Astrocyte of the spinal cord (primary cell): ENCODE measurements around the gene CCBE1.

Experiments used
- DNase-seq: peaks from one replicate; pipeline ENCODE4 v3.0.0; 2011; ENCODE audit warnings: low read depth, low spot score
- H3K4me3 ChIP-seq: 2 replicates; pipeline ENCODE4 v1.5.1; 2011; ENCODE audit warnings: low read depth, mild to moderate bottlenecking, low read length, moderate library complexity
- in situ Hi-C: cut with HindIII; loops from 2 replicates; pipeline ENCODE4 v1.10.0; 2017; ENCODE audit warnings: low sequenced_read_pairs
- TF ChIP-seq, protein P1 (sequence below): IDR thresholded peaks from 2 replicates; pipeline ENCODE4 v1.5.1; 2012; ENCODE audit warnings: low read depth, mild to moderate bottlenecking, low read length, inconsistent platforms

CCBE1 gene

DNA sequence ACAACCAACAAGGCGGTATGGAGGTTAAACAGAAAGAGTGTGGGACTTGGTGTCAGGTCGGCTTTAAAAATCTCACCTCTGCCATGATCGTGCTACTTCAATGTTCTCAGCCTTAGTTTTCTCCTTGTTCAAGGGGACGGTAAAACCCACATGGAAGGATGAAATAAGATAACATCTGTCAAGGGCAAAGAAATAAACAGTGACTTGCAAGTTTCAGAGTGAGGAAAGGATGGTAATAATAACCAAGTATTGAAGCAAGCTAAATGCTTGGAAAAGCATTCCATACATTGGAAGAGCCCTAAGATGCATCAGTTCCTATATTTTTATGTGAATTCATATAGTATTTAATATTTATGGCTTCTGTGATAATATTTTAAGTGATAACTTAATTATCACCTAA is 308.4 kb downstream of the CCBE1 start:
- TF ChIP-seq, protein P1, sequence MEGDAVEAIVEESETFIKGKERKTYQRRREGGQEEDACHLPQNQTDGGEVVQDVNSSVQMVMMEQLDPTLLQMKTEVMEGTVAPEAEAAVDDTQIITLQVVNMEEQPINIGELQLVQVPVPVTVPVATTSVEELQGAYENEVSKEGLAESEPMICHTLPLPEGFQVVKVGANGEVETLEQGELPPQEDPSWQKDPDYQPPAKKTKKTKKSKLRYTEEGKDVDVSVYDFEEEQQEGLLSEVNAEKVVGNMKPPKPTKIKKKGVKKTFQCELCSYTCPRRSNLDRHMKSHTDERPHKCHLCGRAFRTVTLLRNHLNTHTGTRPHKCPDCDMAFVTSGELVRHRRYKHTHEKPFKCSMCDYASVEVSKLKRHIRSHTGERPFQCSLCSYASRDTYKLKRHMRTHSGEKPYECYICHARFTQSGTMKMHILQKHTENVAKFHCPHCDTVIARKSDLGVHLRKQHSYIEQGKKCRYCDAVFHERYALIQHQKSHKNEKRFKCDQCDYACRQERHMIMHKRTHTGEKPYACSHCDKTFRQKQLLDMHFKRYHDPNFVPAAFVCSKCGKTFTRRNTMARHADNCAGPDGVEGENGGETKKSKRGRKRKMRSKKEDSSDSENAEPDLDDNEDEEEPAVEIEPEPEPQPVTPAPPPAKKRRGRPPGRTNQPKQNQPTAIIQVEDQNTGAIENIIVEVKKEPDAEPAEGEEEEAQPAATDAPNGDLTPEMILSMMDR = no peak
- H3K4me3 ChIP-seq = no peak overlapping the region
- in situ Hi-C loops = no loop called here
- DNase-seq = no peak

DNA sequence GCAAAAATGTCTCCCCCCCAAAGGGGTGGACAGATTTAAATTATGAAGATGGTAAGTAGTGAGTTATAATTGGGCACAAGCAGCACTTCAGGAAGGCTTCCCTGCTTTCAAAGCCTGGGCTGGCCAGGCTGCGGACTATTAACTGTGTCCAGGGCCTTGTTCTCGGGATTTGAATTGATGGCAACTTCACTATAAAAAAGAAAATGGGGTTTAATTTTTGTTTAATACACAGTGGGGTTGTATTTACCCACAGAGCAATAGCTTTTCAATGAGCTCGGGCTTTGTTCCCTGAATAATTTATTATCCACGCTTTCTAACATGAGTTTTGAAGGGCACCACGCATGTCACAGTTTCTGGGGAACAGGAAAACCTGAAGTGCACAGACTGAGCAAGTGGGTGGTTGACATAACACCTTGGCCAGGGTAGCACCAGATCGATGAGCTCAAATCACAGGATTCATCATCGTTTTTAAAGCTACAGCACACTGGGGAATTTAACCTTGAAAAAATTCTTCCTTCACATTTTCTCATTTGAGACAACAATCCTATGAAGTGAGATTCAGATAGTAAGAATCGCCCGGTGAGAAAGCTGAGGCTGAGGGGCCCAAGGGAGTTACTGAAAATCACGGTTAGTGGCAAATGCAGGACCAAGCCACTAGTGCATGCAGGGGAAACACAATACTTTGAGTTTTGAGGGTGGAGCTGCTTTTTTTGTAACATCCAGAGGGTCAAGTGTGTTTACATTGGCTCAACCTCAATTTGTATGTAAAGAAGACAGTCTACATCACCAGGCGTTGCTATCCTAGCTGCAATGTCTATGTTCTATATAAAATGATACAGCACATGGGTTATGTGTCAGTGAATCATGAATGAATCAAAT is 309.3 kb downstream of the CCBE1 start:
- TF ChIP-seq, protein P1 = no peak
- H3K4me3 ChIP-seq = no peak overlapping the region
- DNase-seq = no peak
- in situ Hi-C loops = no loop called here

DNA sequence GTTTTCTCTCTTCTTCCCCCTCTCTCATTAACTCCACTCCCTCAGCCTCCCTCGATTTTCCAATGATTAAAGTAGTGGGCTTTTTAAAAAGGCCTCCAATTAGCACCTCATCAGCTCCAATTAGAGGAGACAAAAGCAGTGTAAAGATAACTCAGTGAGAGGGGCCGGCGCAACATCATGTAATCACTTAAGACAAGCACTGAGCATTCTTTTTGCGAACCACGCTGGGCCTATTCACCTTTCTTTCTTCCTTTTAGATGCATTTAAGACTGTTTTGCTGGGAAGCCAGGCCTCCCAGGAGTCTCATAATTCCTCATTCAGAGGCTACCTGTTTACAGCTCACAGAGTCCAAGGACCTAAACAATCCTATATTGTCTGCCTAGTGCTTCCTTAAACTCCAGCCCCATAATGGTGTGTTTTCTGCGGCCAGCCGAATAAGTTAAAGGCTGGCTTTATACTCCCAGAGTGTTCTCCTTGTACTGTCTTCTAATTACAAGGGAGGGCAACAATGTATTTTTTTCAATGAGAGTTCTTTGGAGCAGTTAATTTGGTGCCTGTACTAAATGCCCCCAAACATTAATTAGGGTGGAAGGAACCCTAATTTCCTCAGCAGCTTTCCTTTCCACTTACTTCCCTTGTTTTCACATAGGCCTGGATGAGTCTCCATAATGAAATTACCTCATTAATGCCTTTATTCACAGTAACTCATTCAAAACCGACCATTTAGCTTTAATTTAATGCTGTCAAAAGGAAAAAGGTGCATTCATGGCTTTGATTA is 310.1 kb downstream of the CCBE1 start:
- TF ChIP-seq, protein P1 = no peak
- H3K4me3 ChIP-seq = no peak overlapping the region
- DNase-seq = no peak
- in situ Hi-C loops = no loop called here

DNA sequence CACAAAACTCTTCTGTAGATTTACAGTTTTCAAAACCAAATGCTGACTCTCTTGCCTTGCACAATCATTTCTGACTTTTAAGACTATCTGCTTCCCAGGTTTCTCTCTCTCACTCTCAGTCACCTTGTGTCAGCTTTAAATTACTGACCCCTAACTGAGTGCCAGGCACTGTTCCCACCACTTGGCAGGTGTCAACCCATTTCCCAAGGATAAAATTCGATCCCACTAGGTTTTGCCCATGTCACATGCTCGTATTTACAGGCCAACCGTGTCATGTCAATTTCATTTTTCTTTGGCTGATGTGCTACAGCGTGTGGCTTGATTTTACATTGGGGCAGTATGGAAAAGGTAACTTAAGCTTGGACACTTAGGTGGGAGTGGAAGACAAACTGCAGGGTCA is 312.0 kb downstream of the CCBE1 start:
- TF ChIP-seq, protein P1 = no peak
- no peak for DNase-seq
- in situ Hi-C loops = no loop called here
- no peak overlapping the region for H3K4me3 ChIP-seq

DNA sequence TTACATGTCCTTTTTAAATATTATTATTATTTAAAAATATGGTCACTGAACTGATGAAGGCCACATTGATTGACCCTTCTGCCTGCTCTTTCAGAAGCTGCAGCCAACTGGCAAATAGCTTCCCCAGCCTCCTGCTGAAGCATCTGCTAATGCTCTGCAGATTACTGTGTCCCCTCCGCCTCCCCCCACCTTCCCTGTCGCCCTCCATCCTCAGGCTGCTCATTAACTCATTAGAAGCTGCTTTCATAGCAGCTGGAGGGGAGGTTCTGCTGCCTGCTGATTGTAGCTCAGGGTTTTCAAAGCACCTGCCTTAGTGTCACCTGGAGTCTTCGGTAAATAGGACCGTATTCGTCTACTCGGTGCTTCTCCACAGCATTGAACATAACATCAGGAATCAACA is 313.4 kb downstream of the CCBE1 start:
- TF ChIP-seq, protein P1 = no peak
- no peak overlapping the region for H3K4me3 ChIP-seq
- in situ Hi-C loops = no loop called here
- no peak for DNase-seq

DNA sequence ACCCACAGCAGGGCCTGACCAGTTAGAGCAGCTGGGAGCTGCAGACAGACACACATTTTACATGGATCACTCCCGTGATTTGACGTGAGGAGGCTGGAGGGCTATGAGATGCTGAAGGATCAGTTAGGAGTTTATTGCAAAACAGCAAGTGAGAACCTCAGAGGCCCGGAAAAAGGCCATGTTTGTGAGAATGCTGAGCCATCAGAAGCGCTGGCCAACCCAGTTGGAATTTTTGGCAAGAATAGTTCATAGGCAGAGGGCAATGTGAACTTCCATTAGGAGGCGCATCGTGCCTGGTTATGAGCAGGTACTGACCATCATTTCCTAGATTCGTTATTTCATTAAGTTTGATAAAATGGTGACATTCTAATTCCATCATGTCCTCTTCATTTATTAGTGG is 314.8 kb downstream of the CCBE1 start:
- no peak overlapping the region for H3K4me3 ChIP-seq
- no peak for DNase-seq
- TF ChIP-seq, protein P1 = no peak
- in situ Hi-C loops = no loop called here
